HEK293 (cell line): ENCODE data around the gene USP32.
"Not testable (repeated sequence)": the region's sequence is repeated elsewhere in the genome, so short reads cannot be mapped to it uniquely, and the experiment has no call there.

Source experiments
- CTCF ChIA-PET: fragments of 350-600 bp; formaldehyde crosslinking; extraction: SDS; loops from one replicate; lab custom pipeline; 2021; ENCODE audit warnings: antibody characterized with exemption; lab: Yijun Ruan, JAX
- POLR2A ChIA-PET: fragments of 300-600 bp; formaldehyde crosslinking; extraction: SDS; loops from one replicate; lab custom pipeline; 2020; ENCODE audit warnings: antibody characterized with exemption, inconsistent platforms; lab: Yijun Ruan, JAX
- H3K27ac ChIP-seq: fragments of 200-500 bp; sonication (Bioruptor generic); 2 replicates; pipeline ENCODE4 v1.5.1; 2014; ENCODE audit warnings: low read depth, low read length, control low read depth, inconsistent platforms; ENCODE audit errors: extremely low read depth
- H3K36me3 ChIP-seq, 2 experiments: fragments of 200-500 bp in 1 of 2; sonication (Bioruptor generic) in 1 of 2; 1 replicate in 1 of 2; 2 replicates in 1 of 2; pipeline ENCODE4 v1.5.1; 2014 to 2017; ENCODE audit warnings: inconsistent platforms in 2 of 2, low read length in 2 of 2; ENCODE audit not compliant: control insufficient read depth in 2 of 2, insufficient read depth in 1 of 2
- H3K4me1 ChIP-seq: fragments of 200-500 bp; sonication (Bioruptor generic); 2 replicates; pipeline ENCODE4 v1.5.1; 2014; ENCODE audit warnings: mild to moderate bottlenecking, low read length, inconsistent platforms; ENCODE audit not compliant: control insufficient read depth, insufficient read depth
- H3K4me3 ChIP-seq: 2 replicates; pipeline ENCODE4 v1.5.1; 2011; ENCODE audit warnings: low read depth, mild to moderate bottlenecking, control low read depth, low read length, moderate library complexity
- H3K9me3 ChIP-seq: fragments of 200-500 bp; sonication (Bioruptor generic); 2 replicates; pipeline ENCODE4 v1.5.1; 2014; ENCODE audit warnings: low read depth, low read length, inconsistent platforms; ENCODE audit not compliant: control insufficient read depth, insufficient read depth
- BCL6B ChIP-seq: fragments of 450-650 bp; formaldehyde crosslinking; IDR thresholded peaks from 2 replicates; pipeline ENCODE4 v1.5.1; 2017; ENCODE audit warnings: missing biosample characterization, missing genetic modification characterization
- OVOL3 ChIP-seq: fragments of 450-650 bp; formaldehyde crosslinking; IDR thresholded peaks from 2 replicates; pipeline ENCODE4 v1.5.1; 2016; ENCODE audit warnings: missing biosample characterization, missing genetic modification characterization
- PATZ1 ChIP-seq: fragments of 450-650 bp; formaldehyde crosslinking; IDR thresholded peaks from 2 replicates; pipeline ENCODE4 v1.5.1; 2016; ENCODE audit warnings: missing biosample characterization, missing genetic modification characterization
- ZNF138 ChIP-seq: fragments of 450-650 bp; formaldehyde crosslinking; IDR thresholded peaks from 2 replicates; pipeline ENCODE4 v1.5.1; 2016; ENCODE audit warnings: missing biosample characterization, missing genetic modification characterization, borderline replicate concordance
- ZNF18 ChIP-seq: fragments of 450-650 bp; formaldehyde crosslinking; IDR thresholded peaks from 2 replicates; pipeline ENCODE4 v1.5.1; 2016; ENCODE audit warnings: missing biosample characterization, missing genetic modification characterization
- ZNF221 ChIP-seq: fragments of 450-650 bp; formaldehyde crosslinking; IDR thresholded peaks from 2 replicates; pipeline ENCODE4 v1.5.1; 2017; ENCODE audit warnings: missing biosample characterization, missing genetic modification characterization, borderline replicate concordance
- ZNF677 ChIP-seq: fragments of 450-650 bp; IDR thresholded peaks from 2 replicates; pipeline ENCODE4 v1.5.0; 2018; ENCODE audit warnings: missing biosample characterization, mild to moderate bottlenecking, missing genetic modification characterization, moderate library complexity
- ZNF791 ChIP-seq: fragments of 450-650 bp; formaldehyde crosslinking; IDR thresholded peaks from 2 replicates; pipeline ENCODE4 v1.5.1; 2016; ENCODE audit warnings: missing biosample characterization, missing genetic modification characterization

The USP32 gene

GRCh38 chr17:60223456-60223855 lies 168.5 kb downstream of the USP32 start (continued):
- TF ChIP-seq PATZ1 (no peak), ZNF221 (tag by site-specific recombination) (no peak), ZNF677 (tag by site-specific recombination) (no peak), ZNF791 (tag by site-specific recombination) (no peak), OVOL3 (tag by site-specific recombination) (no peak), BCL6B (no peak), ZNF138 (no peak), ZNF18 (tag by site-specific recombination) (no peak)

- peaks cover 25 to 28% of the 10 kb centered on the region in 2 experiments for H3K36me3 ChIP-seq
- H3K4me3 ChIP-seq, H3K27ac ChIP-seq, H3K4me1 ChIP-seq, POLR2A ChIA-PET, CTCF ChIA-PET, H3K9me3 ChIP-seq: not testable (repeated sequence)
Observed at GRCh38 chr17:60218774-60219173, 173.2 kb downstream of the USP32 start.

GRCh38 chr17:60215895-60216294 lies 176.0 kb downstream of the USP32 start:
- H3K27ac ChIP-seq, H3K4me1 ChIP-seq, H3K9me3 ChIP-seq, H3K4me3 ChIP-seq, H3K36me3 ChIP-seq, CTCF ChIA-PET, POLR2A ChIA-PET: not testable (repeated sequence)

GRCh38 chr17:60211282-60211681 lies 180.7 kb downstream of the USP32 start:
- H3K36me3 ChIP-seq, H3K4me3 ChIP-seq, POLR2A ChIA-PET, H3K27ac ChIP-seq, H3K9me3 ChIP-seq, CTCF ChIA-PET, H3K4me1 ChIP-seq: not testable (repeated sequence)

GRCh38 chr17:60208302-60208701 lies 183.6 kb downstream of the USP32 start:
- H3K36me3 ChIP-seq, CTCF ChIA-PET, H3K27ac ChIP-seq, H3K4me3 ChIP-seq, H3K4me1 ChIP-seq, POLR2A ChIA-PET, H3K9me3 ChIP-seq: not testable (repeated sequence)

- POLR2A ChIA-PET, H3K36me3 ChIP-seq, H3K27ac ChIP-seq, H3K9me3 ChIP-seq, CTCF ChIA-PET, H3K4me1 ChIP-seq, H3K4me3 ChIP-seq: not testable (repeated sequence)
Observed at GRCh38 chr17:60205782-60206181, 186.2 kb downstream of the USP32 start.

- H3K4me1 ChIP-seq, CTCF ChIA-PET, H3K27ac ChIP-seq, H3K4me3 ChIP-seq, H3K9me3 ChIP-seq: not testable (repeated sequence)
- peaks cover 22 to 33% of the 10 kb centered on the region in 2 experiments for H3K36me3 ChIP-seq
- POLR2A ChIA-PET: interaction anchor here (0.8 kb wide), 1 partner anchor 33 kb away, joined by 3 read pairs; no protein-coding TSS in a partner anchor
Observed at GRCh38 chr17:60198630-60199029, 193.3 kb downstream of the USP32 start.

- H3K4me3 ChIP-seq, POLR2A ChIA-PET, H3K27ac ChIP-seq, CTCF ChIA-PET, H3K9me3 ChIP-seq, H3K4me1 ChIP-seq: not testable (repeated sequence)
- H3K36me3 ChIP-seq: peaks cover 35 to 64% of the 10 kb centered on the region in 2 experiments
Observed at GRCh38 chr17:60194141-60194540, 197.8 kb downstream of the USP32 start.
